Cardiac fibroblast (primary cell): ENCODE data around the gene NECAB3.
A peak's percentile ranks its signal among the peaks of the same experiment; 100 is the strongest.
"Not testable (repeated sequence)": the region's sequence is repeated elsewhere in the genome, so short reads cannot be mapped to it uniquely, and the experiment has no call there.

Experiments used
- DNase-seq, 2 donors: peaks; one replicate each; pipeline versions ENCODE4 v3.0.0 to v3.0.0-alpha.2; 2010; ENCODE audit warnings: low read depth in 2 of 2
- H3K4me3 ChIP-seq, 2 donors: replicated peaks in 1 of 2; 1 replicate in 1 of 2; 2 replicates in 1 of 2; pipeline ENCODE4 v1.5.1; 2011; ENCODE audit warnings: low read depth in 2 of 2, low read length in 2 of 2, mild to moderate bottlenecking in 2 of 2, moderate library complexity in 1 of 2
- TF ChIP-seq, protein P1 (sequence below): IDR thresholded peaks from one replicate; pipeline ENCODE4 v1.5.1; 2011; ENCODE audit warnings: low read depth, mild to moderate bottlenecking, low read length, inconsistent platforms

Gene NECAB3

DNA sequence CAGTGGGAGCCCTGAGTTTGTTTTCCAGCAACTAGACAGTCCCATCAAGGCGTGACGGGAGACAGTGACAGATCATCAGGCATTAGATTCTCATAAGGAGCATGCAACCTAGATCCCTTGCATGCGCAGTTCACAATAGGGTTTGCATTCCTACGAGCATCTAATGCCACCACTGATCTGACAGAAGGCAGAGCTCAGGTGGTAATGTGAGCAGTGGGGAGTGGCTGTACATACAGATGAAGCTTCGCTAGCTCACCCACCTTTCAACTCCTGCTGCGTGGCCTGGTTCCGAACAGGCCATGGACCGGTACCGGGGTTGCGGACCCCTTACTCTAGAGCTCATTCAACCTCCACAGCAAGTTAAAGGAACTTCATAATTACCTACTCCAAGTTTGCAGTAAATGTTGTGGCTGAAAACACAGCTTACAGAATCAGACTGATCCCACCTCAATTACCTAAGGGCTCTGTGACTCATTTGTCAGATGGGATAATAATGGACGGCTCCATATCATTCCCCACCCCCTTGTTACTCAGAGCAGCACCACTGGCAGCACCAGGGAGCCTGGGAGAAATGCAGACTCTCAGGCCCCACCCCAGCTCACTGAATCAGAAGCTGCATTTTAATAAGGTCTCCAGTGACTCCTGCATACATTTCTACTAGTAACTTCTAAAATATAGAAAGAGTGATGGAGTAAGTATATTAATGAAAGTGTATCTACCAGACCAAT lies 30.1 kb upstream of the NECAB3 start:
- TF ChIP-seq, protein P1, sequence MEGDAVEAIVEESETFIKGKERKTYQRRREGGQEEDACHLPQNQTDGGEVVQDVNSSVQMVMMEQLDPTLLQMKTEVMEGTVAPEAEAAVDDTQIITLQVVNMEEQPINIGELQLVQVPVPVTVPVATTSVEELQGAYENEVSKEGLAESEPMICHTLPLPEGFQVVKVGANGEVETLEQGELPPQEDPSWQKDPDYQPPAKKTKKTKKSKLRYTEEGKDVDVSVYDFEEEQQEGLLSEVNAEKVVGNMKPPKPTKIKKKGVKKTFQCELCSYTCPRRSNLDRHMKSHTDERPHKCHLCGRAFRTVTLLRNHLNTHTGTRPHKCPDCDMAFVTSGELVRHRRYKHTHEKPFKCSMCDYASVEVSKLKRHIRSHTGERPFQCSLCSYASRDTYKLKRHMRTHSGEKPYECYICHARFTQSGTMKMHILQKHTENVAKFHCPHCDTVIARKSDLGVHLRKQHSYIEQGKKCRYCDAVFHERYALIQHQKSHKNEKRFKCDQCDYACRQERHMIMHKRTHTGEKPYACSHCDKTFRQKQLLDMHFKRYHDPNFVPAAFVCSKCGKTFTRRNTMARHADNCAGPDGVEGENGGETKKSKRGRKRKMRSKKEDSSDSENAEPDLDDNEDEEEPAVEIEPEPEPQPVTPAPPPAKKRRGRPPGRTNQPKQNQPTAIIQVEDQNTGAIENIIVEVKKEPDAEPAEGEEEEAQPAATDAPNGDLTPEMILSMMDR, result no peak
- no peak overlapping the region for H3K4me3 ChIP-seq
- no peak for DNase-seq

DNA sequence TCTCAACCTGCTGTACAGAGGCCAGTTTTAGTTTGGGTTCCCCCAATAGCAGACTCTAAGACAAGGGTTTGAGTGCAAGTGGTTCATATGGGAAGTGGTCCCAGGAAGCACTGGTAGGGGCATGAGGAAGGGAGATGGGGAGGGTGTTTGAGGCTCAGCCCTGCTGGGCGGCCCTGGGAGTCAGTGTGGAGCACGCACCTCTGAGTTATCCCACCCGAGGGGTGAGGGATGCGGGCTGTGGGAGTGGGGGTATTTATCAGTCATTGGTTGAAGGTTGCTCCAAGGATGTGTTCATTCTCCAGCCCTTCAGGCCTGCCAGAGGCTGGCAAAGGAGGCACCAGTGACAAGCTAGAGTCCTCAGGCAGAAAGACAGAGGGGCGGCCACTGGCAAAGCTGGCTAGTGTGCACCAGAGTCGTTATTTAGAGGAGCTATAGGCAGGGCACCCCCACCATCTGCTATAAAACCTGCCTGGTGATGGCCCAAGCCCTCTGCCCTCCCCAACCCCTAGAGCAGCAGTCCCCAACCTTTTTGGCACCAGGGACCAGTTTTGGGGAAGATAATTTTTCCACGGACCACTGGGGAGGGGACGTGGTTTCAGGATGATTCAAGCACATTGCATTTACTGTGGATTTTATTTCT lies 29.4 kb upstream of the NECAB3 start:
- DNase-seq, result no peak
- TF ChIP-seq, protein P1, result no peak
- no peak overlapping the region for H3K4me3 ChIP-seq

DNA sequence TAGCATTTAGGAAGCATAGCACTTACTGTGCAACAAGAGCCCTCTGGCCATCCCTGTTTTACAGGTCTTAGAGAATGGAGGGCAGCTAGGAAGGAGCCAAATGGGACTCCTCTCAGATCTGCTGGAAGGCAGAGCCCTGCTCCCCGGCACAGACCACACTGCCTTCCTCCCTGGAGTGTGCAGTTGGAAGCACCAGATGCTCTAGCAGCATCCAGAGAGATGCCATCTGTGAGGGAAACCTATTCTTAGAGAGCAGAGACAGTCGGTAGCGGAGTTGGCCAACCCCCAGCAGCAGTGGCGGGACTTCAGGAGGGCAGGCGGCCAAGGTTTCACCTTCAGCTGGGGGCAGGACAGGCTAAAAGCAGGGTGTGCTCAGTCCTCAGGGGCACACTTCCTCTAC lies 28.6 kb upstream of the NECAB3 start:
- DNase-seq, result no peak
- TF ChIP-seq, protein P1, result no peak
- H3K4me3 ChIP-seq, result no peak overlapping the region

DNA sequence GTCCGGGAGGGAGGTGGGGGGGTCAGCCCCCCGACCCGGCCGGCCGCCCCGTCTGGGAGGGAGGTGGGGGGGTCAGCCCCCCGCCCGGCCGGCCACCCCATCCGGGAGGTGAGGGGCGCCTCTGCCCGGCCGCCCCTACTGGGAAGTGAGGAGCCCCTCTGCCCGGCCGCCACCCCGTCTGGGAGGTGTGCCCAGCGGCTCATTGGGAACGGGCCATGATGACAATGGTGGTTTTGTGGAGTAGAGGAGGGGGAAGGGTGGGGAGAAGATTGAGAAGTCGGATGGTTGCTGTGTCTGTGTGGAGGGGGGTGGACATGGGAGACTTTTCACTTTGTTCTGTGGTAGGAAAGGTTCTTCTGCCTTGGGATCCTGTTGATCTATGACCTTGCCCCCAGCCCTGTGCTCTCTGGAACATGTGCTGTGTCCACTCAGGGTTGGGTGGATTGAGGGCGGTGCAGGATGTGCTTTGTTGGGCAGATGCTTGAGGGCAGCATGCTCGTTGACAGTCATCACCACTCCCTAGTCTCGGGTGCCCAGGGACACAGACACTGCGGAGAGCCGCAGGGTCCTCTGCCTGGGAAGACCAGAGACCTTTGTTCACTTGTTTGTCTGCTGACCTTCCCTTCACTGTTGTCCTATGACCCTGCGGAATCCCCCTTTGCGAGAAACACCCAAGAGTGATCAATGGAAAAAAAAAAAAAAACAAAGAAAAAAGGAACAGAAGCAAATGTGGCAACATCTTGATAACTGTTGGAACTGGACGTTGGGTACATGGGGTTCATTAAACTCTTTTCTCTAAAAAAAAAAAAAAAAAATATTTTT lies 27.6 kb upstream of the NECAB3 start:
- H3K4me3 ChIP-seq, result no peak overlapping the region
- DNase-seq, result no peak
- TF ChIP-seq, protein P1, result no peak

DNA sequence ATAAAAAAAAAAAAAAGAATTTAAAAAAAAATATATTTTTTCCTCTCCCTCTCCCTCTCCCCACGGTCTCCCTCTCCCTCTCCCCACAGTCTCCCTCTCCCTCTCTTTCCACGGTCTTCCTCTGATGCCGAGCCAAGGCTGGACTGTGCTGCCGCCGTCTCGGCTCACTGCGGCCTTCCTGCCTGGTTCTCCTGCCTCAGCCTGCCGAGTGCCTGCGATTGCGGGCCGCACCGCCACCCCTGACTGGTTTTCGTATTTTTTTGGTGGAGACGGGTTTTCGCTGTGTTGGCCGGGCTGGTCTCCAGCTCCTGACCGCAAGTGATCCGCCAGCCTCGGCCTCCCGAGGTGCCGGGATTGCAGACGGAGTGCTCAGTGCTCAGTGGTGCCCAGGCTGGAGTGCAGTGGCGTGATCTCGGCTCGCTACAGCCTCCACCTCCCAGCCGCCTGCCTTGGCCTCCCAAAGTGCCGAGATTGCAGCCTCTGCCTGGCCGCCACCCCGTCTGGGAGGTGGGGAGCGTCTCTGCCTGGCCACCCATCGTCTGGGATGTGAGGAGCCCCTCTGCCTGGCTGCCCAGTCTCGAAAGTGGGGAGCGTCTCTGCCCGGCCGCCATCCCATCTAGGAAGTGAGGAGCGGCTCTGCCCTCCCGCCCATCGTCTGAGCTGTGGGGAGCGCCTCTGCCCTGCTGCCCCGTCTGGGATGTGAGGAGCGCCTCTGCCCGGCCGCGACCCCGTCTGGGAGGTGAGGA lies 26.6 kb upstream of the NECAB3 start:
- not testable (repeated sequence) for H3K4me3 ChIP-seq, DNase-seq

DNA sequence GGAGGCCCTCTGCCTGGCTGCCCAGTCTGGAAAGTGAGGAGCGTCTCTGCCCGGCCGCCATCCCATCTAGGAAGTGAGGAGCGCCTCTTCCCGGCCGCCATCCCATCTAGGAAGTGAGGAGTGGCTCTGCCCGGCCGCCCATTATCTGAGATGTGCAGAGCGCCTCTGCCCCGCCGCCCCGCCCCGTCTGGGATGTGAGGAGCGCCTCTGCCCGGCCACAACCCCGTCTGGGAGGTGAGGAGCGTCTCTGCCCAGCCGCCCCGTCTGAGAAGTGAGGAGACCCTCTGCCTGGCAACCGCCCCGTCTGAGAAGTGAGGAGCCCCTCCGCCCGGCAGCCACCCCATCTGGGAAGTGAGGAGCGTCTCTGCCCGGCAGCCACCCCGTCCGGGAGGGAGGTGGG lies 24.7 kb upstream of the NECAB3 start:
- H3K4me3 ChIP-seq, DNase-seq: not testable (repeated sequence)

DNA sequence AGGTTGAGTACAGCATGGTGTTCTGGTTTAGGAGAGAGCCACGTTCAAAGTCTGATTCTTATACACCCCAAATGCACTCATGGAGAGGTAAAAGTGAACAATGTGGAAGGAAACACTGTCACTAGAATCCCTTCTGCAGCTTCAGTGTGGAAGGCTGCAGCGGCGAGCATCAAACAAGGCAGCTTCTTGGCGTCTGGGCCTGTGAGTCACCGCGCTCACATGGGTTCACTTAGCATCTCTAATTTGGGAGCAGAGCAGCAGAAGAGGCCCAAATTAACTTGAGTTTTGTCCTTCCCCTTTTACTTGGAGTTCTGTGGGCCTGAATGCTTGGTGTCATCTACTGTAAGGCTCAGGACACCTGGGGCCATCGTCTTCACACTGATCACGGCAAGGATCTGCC lies 22.9 kb upstream of the NECAB3 start:
- H3K4me3 ChIP-seq, result no peak overlapping the region
- TF ChIP-seq, protein P1, result no peak
- peak; percentile 48 to 74 for DNase-seq
